Right atrium auricular region (tissue), 2 donors: Measurements from ENCODE around the gene ACOT12. TPM values are rescaled to one million over a fixed set of nuclear protein-coding genes. Genes with fewer than 3 reads are reported as not detected.

ENCODE experiments used
- DNase-seq: peaks from one replicate; pipeline ENCODE4 v3.0.0-alpha.2; 2019; ENCODE audit warnings: low spot score
- H3K27ac ChIP-seq, 2 donors: fragments of 200-600 bp; sonication (generic); 1 replicate in 1 of 2; 2 replicates in 1 of 2; pipeline ENCODE4 v1.5.1; 2016 to 2019
- H3K27me3 ChIP-seq, 2 donors: fragments of 200-600 bp; sonication (generic); one replicate each; pipeline versions ENCODE4 v1.5.1 to v1.6.0; 2017 to 2019
- H3K36me3 ChIP-seq: fragments of 200-600 bp; sonication (generic); one replicate; pipeline ENCODE4 v1.5.1; 2016
- H3K4me1 ChIP-seq, 2 donors: fragments of 200-600 bp; sonication (generic); one replicate each; pipeline versions ENCODE4 v1.5.1 to v1.6.0; 2017 to 2019
- H3K4me3 ChIP-seq, 2 donors: fragments of 200-600 bp; sonication (generic); 1 replicate in 1 of 2; 2 replicates in 1 of 2; pipeline ENCODE4 v1.5.1; 2017 to 2019; ENCODE audit warnings: mild to moderate bottlenecking in 1 of 2, moderate library complexity in 1 of 2
- H3K9me3 ChIP-seq, 2 donors: fragments of 200-600 bp; sonication (generic); one replicate each; pipeline ENCODE4 v1.5.1; 2019
- CTCF ChIP-seq, 2 donors: fragments of 200-600 bp; sonication (generic); IDR thresholded peaks; one replicate each; pipeline ENCODE4 v1.5.1; 2019; ENCODE audit warnings: antibody characterized with exemption in 2 of 2
- total RNA-seq, 2 donors: library from RNA; depleted of rRNA; stranded (reverse); fragments of >200 nt; gene quantifications; one replicate each; pipeline ENCODE4 v1.1.0, GENCODE V29; 2016

The ACOT12 gene
- total RNA-seq, 2 donors from 2014 or later, result not detected

- TF ChIP-seq CTCF (IDR thresholded peaks at IDR 0.05), result no peak
- Histone ChIP-seq H3K27ac (no peak overlapping the region), H3K4me1 (no peaks in the 10 kb centered on the region), H3K9me3 (no peaks in the 10 kb centered on the region), H3K36me3 (peaks cover 30% of the 10 kb centered on the region), H3K4me3 (no peak overlapping the region), H3K27me3 (no peaks in the 10 kb centered on the region)
- no peak for DNase-seq
Measured at GRCh38 chr5:81316571-81316970, 77.4 kb downstream of the ACOT12 start.

GRCh38 chr5:81315830-81316229 is 78.1 kb downstream of the ACOT12 start:
- H3K27me3 ChIP-seq, result no peaks in the 10 kb centered on the region
- no peaks in the 10 kb centered on the region for H3K9me3 ChIP-seq
- peaks cover 37% of the 10 kb centered on the region for H3K36me3 ChIP-seq
- no peaks in the 10 kb centered on the region for H3K4me1 ChIP-seq
- TF ChIP-seq CTCF (IDR thresholded peaks at IDR 0.05), result no peak
- no peak for DNase-seq
- no peak overlapping the region for H3K4me3 ChIP-seq
- no peak overlapping the region for H3K27ac ChIP-seq

GRCh38 chr5:81315336-81315735 is 78.6 kb downstream of the ACOT12 start:
- no peak for TF ChIP-seq CTCF (IDR thresholded peaks at IDR 0.05)

GRCh38 chr5:81314581-81314980 is 79.4 kb downstream of the ACOT12 start:
- no peak for TF ChIP-seq CTCF (IDR thresholded peaks at IDR 0.05)
- DNase-seq, result no peak
- H3K36me3 ChIP-seq, result peaks cover 49% of the 10 kb centered on the region
- no peak overlapping the region for H3K27ac ChIP-seq
- no peak overlapping the region for H3K4me3 ChIP-seq
- no peaks in the 10 kb centered on the region for H3K4me1 ChIP-seq
- H3K9me3 ChIP-seq, result no peaks in the 10 kb centered on the region
- H3K27me3 ChIP-seq, result no peaks in the 10 kb centered on the region

More at GRCh38 chr5:81315336-81315735, 78.6 kb downstream of the ACOT12 start:
- no peak for DNase-seq
- H3K4me1 ChIP-seq, result no peaks in the 10 kb centered on the region
- no peaks in the 10 kb centered on the region for H3K9me3 ChIP-seq
- H3K36me3 ChIP-seq, result peaks cover 42% of the 10 kb centered on the region
- no peak overlapping the region for H3K27ac ChIP-seq
- H3K27me3 ChIP-seq, result no peaks in the 10 kb centered on the region
- no peak overlapping the region for H3K4me3 ChIP-seq

- TF ChIP-seq CTCF (IDR thresholded peaks at IDR 0.05), result no peak
- no peaks in the 10 kb centered on the region for H3K4me1 ChIP-seq
- no peaks in the 10 kb centered on the region for H3K9me3 ChIP-seq
- peaks cover 58% of the 10 kb centered on the region for H3K36me3 ChIP-seq
- H3K27ac ChIP-seq, result no peak overlapping the region
- no peak for DNase-seq
- no peaks in the 10 kb centered on the region for H3K27me3 ChIP-seq
- H3K4me3 ChIP-seq, result no peak overlapping the region
Measured at GRCh38 chr5:81313686-81314085, 80.2 kb downstream of the ACOT12 start.

GRCh38 chr5:81313278-81313677 is 80.7 kb downstream of the ACOT12 start:
- peaks cover 62% of the 10 kb centered on the region for H3K36me3 ChIP-seq
- H3K4me1 ChIP-seq, result no peaks in the 10 kb centered on the region
- TF ChIP-seq CTCF (IDR thresholded peaks at IDR 0.05), result no peak
- H3K27me3 ChIP-seq, result no peaks in the 10 kb centered on the region
- H3K4me3 ChIP-seq, result no peak overlapping the region
- no peaks in the 10 kb centered on the region for H3K9me3 ChIP-seq
- no peak for DNase-seq
- H3K27ac ChIP-seq, result no peak overlapping the region
